ENCODE data around the gene ORC1. TPM values are rescaled to one million over a fixed set of nuclear protein-coding genes. Genes with fewer than 3 reads are reported as not detected.

ORC1 gene
- total RNA-seq, 2 experiments from 2014 or later = 1.1 to 1.3 TPM

DNA sequence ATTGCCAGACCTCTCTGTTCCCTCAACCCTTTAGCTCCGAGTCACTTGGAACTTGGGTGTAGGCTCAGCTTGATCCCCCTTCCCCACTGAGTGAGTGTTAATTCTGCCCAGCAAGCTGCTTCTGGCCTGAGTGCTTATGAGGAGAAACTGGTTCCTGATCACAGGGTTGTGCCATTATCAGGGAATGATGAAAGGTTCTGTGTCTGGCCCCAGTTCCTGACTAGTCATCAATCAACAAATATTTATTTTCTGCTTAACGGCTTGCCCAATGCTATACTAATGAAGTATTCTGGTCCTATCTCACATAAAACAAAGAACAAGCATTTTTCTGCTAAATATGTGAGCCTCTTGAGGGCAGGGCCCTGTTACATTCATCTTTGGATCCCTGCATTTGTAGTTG is 59.0 kb downstream of the ORC1 start:
- H3K9me3 Mint-ChIP-seq = no peaks in the 10 kb centered on the region
- peaks cover 5% of the 10 kb centered on the region for H3K4me1 Mint-ChIP-seq (ENCODE audit: low read depth)
- ChIA-PET CTCF (no interaction called here), POLR2A (interaction anchor here (1.6 kb wide), 1 partner anchor 12 kb away, joined by 4 read pairs; no protein-coding TSS in a partner anchor)
- ATAC-seq (ENCODE audit: poor library complexity) (no peak), DNase-seq (no peak)
- peaks cover 10% of the 10 kb centered on the region for H3K36me3 Mint-ChIP-seq (ENCODE audit: low read depth)
- intact Hi-C loops (cut with DNase I, micrococcal nuclease) = no loop called here
- H3K36me3 ChIP-seq (ENCODE audit: insufficient read depth, low read length) = no peaks in the 10 kb centered on the region
- H3K27me3 Mint-ChIP-seq = no peaks in the 10 kb centered on the region
- H3K9me3 ChIP-seq (ENCODE audit: control insufficient read depth in 1 of 2, insufficient read depth in 1 of 2, low read length in 2 of 2) = no peaks in the 10 kb centered on the region
- H3K27ac ChIP-seq (ENCODE audit: low read depth in 1 of 2, low read length in 2 of 2) = no peak overlapping the region
- TF ChIP-seq, protein P1, sequence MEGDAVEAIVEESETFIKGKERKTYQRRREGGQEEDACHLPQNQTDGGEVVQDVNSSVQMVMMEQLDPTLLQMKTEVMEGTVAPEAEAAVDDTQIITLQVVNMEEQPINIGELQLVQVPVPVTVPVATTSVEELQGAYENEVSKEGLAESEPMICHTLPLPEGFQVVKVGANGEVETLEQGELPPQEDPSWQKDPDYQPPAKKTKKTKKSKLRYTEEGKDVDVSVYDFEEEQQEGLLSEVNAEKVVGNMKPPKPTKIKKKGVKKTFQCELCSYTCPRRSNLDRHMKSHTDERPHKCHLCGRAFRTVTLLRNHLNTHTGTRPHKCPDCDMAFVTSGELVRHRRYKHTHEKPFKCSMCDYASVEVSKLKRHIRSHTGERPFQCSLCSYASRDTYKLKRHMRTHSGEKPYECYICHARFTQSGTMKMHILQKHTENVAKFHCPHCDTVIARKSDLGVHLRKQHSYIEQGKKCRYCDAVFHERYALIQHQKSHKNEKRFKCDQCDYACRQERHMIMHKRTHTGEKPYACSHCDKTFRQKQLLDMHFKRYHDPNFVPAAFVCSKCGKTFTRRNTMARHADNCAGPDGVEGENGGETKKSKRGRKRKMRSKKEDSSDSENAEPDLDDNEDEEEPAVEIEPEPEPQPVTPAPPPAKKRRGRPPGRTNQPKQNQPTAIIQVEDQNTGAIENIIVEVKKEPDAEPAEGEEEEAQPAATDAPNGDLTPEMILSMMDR (IDR thresholded peaks at IDR 0.05) = no peak
- no peaks in the 10 kb centered on the region for H3K27me3 ChIP-seq (ENCODE audit: control insufficient read depth in 1 of 2, insufficient read depth in 2 of 2, low read length in 2 of 2)
- no peak overlapping the region for H3K27ac Mint-ChIP-seq
- H3K4me3 Mint-ChIP-seq = no peak overlapping the region
- H3K4me1 ChIP-seq (ENCODE audit: insufficient read depth, low read length) = no peaks in the 10 kb centered on the region
- H3K4me3 ChIP-seq (ENCODE audit: low read length) = no peak overlapping the region

DNA sequence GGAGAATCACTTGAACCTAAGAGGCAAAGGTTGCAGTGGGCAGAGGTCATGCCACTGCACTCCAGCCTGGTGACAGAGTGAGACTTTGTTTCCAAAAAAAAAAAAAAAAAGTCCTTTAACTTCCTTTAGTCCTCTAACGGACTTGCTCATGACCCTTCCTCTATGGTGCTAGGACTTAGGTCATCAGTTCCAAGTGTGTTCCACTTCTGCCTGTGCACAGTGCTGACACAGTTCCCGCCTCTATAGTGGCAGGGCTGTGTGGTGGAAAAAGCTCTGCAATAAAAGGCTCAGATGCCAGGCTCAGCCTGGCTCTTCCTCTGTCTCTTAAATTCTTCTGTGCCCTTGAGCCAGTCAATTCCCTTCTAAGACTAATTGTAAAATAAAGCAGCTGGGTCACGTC is 60.2 kb downstream of the ORC1 start:
- no peaks in the 10 kb centered on the region for H3K27me3 Mint-ChIP-seq
- POLR2A ChIA-PET = interaction anchor here (1.6 kb wide), 1 partner anchor 13 kb away, joined by 4 read pairs; no protein-coding TSS in a partner anchor
- H3K4me3 ChIP-seq (ENCODE audit: low read length) = no peak overlapping the region
- H3K27ac ChIP-seq (ENCODE audit: low read depth in 1 of 2, low read length in 2 of 2) = no peak overlapping the region
- H3K27me3 ChIP-seq (ENCODE audit: control insufficient read depth in 1 of 2, insufficient read depth in 2 of 2, low read length in 2 of 2) = no peaks in the 10 kb centered on the region
- ATAC-seq (ENCODE audit: poor library complexity) (no peak), DNase-seq (no peak)
- no peaks in the 10 kb centered on the region for H3K4me1 ChIP-seq (ENCODE audit: insufficient read depth, low read length)
- no peaks in the 10 kb centered on the region for H3K36me3 ChIP-seq (ENCODE audit: insufficient read depth, low read length)
- CTCF ChIA-PET = no interaction called here
- H3K9me3 Mint-ChIP-seq = no peaks in the 10 kb centered on the region
- no peak overlapping the region for H3K4me3 Mint-ChIP-seq
- H3K9me3 ChIP-seq (ENCODE audit: control insufficient read depth in 1 of 2, insufficient read depth in 1 of 2, low read length in 2 of 2) = no peaks in the 10 kb centered on the region
- intact Hi-C loops (cut with DNase I, micrococcal nuclease) = no loop called here
- TF ChIP-seq, protein P1 (IDR thresholded peaks at IDR 0.05) = no peak
- no peak overlapping the region for H3K27ac Mint-ChIP-seq
- H3K36me3 Mint-ChIP-seq (ENCODE audit: low read depth) = peaks cover 10% of the 10 kb centered on the region
- peaks cover 5% of the 10 kb centered on the region for H3K4me1 Mint-ChIP-seq (ENCODE audit: low read depth)

DNA sequence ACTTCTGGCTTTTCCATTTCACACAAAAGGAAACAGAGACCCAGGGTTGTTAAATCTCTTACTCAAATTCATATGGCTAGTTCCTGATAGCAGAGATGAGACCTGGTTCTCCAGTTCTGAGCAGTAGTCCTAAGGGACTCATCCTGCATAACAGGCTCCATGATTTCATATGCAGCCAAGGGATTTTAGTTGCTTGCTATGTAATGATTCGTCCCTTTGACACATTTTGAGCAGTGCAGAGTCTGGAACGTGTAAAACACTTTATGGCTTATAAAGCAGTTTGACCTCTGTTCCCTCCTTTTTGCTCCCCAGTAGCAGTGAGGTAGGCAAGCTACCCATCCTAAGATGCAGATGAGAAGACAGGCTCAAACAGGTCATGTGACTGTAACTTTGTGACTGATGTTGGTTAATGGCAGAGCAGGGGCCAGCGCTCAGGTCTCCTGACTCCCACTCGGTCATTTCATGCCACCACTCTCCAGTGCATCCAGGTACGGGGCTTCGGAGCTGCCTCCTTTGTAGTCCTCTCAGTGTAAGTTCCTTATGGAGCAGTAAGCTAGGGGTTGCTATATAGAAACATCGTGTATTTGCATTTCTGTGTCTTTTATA is 62.5 kb downstream of the ORC1 start:
- Histone ChIP-seq H3K9me3 (ENCODE audit: control insufficient read depth in 1 of 2, insufficient read depth in 1 of 2, low read length in 2 of 2) (no peaks in the 10 kb centered on the region), H3K4me3 (ENCODE audit: low read length) (no peak overlapping the region), H3K36me3 (ENCODE audit: insufficient read depth, low read length) (no peaks in the 10 kb centered on the region), H3K27me3 (ENCODE audit: control insufficient read depth in 1 of 2, insufficient read depth in 2 of 2, low read length in 2 of 2) (no peaks in the 10 kb centered on the region), H3K27ac (ENCODE audit: low read depth in 1 of 2, low read length in 2 of 2) (no peak overlapping the region), H3K4me1 (ENCODE audit: insufficient read depth, low read length) (no peaks in the 10 kb centered on the region)
- Mint-ChIP-seq H3K27me3 (no peaks in the 10 kb centered on the region), H3K9me3 (no peaks in the 10 kb centered on the region), H3K27ac (no peak overlapping the region), H3K4me1 (ENCODE audit: low read depth) (no peaks in the 10 kb centered on the region), H3K4me3 (no peak overlapping the region), H3K36me3 (ENCODE audit: low read depth) (peaks cover 27% of the 10 kb centered on the region)
- intact Hi-C loops (cut with DNase I, micrococcal nuclease) = no loop called here
- CTCF ChIA-PET = interaction anchor here (0.6 kb wide), 1 partner anchor 209 kb away, joined by 3 read pairs; no protein-coding TSS in a partner anchor
- TF ChIP-seq, protein P1 (IDR thresholded peaks at IDR 0.05) = no peak
- no peak for ATAC-seq (ENCODE audit: poor library complexity)
- DNase-seq = no peak
- POLR2A ChIA-PET = interaction anchor here (0.6 kb wide), 1 partner anchor 43 kb away, joined by 3 read pairs; no protein-coding TSS in a partner anchor

All from CD4-positive, alpha-beta T cell (primary cell).